Activated CD8-positive, alpha-beta memory T cell treated with anti-CD3 and anti-CD28 coated beads, Interleukin-2, amount 50 U/mL, for 1 hour (primary cell): ENCODE measurements around the gene RTBDN.

Source experiments
- DNase-seq: peaks from one replicate; pipeline ENCODE4 v3.0.0-alpha.2; 2020; ENCODE audit errors: extremely low read depth

Gene RTBDN

DNA sequence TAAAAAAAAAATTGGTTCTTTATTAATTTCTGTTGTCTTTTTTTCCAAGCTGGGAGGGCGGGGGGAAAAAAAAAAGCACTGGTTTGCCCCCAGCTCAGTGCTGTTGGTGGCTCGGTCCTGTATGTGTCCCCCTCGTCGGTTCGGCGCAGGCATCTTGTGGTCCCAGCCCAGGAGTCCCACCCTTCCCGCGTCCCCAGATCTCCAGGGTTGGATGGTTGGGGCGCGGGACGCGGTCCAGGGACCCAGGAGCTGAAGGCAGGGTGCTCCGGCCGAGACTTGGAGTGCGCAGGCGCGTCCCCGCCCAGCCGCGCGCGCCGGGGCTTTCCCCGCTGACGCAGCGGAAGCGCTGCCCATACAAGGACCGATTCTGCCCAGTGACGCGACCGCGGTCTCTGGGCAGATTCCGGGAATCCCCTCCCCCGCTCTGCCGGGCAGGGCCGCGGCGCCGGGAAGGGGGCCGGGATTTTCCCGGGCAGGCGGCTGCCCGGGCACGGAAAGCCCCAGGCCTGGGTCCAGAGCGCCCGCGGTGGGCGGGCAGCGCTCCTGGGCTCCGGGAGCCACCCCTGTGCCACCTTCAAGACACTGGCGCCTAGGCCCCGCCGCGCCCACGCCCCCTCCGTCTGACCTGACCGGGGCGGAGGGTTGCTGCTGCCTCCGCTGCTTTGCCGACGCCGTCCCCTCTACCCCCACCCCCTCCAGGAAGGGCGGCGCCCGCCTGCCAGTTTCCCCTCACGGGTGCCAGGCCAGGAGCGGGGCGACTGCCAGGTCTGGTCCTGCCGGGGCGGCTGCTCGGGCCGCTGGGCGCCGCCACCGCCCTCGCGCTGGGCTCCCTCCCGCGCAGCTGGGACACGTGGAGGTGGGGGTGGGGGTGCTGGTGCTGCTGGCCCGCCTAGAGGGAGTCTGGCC is 40.8 kb downstream of the RTBDN start:
- peak; percentile 87 for DNase-seq

DNA sequence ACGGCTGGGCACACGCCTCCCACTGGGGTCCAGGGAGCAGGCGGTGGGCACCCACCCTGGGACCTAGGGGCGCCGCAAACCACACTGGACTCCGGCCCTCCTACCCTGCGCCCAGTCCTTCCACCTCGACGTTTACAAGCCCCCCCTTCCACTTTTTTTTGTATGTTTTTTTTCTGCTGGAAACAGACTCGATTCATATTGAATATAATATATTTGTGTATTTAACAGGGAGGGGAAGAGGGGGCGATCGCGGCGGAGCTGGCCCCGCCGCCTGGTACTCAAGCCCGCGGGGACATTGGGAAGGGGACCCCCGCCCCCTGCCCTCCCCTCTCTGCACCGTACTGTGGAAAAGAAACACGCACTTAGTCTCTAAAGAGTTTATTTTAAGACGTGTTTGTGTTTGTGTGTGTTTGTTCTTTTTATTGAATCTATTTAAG is 41.5 kb downstream of the RTBDN start:
- no peak for DNase-seq

DNA sequence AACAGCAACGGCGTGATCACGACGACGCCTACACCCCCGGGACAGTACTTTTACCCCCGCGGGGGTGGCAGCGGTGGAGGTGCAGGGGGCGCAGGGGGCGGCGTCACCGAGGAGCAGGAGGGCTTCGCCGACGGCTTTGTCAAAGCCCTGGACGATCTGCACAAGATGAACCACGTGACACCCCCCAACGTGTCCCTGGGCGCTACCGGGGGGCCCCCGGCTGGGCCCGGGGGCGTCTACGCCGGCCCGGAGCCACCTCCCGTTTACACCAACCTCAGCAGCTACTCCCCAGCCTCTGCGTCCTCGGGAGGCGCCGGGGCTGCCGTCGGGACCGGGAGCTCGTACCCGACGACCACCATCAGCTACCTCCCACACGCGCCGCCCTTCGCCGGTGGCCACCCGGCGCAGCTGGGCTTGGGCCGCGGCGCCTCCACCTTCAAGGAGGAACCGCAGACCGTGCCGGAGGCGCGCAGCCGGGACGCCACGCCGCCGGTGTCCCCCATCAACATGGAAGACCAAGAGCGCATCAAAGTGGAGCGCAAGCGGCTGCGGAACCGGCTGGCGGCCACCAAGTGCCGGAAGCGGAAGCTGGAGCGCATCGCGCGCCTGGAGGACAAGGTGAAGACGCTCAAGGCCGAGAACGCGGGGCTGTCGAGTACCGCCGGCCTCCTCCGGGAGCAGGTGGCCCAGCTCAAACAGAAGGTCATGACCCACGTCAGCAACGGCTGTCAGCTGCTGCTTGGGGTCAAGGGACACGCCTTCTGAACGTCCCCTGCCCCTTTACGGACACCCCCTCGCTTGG is 42.1 kb downstream of the RTBDN start:
- no peak for DNase-seq

DNA sequence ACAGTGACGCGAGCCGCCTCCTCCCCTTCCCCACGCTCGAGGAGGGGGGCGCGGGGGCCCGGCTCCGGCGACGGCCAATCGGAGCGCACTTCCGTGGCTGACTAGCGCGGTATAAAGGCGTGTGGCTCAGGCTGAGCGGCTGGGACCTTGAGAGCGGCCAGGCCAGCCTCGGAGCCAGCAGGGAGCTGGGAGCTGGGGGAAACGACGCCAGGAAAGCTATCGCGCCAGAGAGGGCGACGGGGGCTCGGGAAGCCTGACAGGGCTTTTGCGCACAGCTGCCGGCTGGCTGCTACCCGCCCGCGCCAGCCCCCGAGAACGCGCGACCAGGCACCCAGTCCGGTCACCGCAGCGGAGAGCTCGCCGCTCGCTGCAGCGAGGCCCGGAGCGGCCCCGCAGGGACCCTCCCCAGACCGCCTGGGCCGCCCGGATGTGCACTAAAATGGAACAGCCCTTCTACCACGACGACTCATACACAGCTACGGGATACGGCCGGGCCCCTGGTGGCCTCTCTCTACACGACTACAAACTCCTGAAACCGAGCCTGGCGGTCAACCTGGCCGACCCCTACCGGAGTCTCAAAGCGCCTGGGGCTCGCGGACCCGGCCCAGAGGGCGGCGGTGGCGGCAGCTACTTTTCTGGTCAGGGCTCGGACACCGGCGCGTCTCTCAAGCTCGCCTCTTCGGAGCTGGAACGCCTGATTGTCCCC is 42.9 kb downstream of the RTBDN start, which contains the start of gene JUNB:
Gene JUNB, plus strand, starts transcription at position 142 of the 706 bp plus-strand sequence. Its CDS starts 286 bp downstream, at position 428.
- peak; percentile 95 for DNase-seq

DNA sequence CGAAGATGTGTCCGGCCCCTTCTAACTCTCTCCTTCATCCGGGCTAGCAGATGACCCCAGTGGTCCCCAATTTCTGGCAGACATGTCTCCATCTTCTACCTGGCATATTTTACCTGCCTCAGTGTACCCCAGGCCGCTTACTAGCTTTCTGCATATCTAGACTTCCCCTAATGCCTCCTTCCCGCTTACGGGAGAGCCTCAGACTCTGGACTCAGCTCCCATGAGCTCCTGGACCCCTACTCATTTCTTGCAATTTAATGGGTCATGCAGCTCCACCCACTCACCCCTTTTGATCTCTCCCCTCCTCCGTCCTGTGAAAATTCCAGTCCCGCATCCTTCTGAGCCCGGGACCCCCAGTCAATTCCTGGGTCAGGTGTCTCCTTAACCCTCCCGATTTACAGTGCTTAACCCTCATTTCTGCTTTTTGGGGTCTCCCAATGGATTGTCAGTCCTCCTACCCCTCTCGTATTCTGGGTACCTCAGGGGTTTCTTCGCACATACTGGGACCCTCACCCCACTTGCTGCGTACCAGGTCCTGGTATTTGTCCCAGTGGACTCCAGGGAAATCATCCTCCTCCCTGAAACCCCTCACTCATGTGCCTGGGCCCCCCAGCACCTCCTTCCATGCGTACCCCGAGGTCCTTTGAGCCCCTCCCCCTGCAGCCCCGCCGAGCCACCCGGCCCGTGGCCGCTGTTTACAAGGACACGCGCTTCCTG is 43.6 kb downstream of the RTBDN start:
- DNase-seq = no peak

DNA sequence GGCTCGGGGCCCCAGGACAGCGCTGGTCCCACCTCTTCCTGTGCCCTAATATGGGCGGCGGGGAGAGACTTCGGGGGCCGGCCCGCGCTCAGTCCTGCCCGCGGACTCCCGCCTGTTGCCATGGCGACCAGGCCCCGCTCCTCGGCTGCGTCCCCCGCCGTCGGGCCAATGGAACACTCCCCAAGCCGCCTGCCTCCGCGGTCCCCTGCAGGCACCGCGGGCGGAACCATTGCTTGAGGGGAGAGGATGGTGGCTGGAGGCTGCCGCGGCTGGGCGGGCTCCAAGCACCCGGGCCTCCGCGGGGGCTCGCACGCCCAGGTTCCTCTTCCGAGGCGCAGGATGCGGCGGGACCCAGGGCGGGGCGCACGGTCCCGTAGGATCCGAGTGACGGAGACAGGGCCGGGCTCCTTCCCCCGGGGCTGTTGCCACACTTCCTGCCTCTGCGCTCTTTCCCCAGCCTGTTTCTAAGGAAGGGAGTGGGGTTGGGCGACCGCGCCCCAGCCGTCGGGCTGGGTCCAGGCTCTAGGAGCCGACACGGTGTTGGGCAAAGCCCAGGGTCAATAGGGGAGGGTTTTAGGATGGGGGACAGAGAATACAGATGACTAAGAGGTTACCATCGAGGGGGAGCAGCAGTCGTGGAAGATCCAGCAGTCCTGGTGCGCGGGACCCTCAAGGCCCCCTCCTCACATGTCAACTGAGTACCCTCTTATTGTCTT is 44.3 kb downstream of the RTBDN start:
- DNase-seq = peak; percentile 86

DNA sequence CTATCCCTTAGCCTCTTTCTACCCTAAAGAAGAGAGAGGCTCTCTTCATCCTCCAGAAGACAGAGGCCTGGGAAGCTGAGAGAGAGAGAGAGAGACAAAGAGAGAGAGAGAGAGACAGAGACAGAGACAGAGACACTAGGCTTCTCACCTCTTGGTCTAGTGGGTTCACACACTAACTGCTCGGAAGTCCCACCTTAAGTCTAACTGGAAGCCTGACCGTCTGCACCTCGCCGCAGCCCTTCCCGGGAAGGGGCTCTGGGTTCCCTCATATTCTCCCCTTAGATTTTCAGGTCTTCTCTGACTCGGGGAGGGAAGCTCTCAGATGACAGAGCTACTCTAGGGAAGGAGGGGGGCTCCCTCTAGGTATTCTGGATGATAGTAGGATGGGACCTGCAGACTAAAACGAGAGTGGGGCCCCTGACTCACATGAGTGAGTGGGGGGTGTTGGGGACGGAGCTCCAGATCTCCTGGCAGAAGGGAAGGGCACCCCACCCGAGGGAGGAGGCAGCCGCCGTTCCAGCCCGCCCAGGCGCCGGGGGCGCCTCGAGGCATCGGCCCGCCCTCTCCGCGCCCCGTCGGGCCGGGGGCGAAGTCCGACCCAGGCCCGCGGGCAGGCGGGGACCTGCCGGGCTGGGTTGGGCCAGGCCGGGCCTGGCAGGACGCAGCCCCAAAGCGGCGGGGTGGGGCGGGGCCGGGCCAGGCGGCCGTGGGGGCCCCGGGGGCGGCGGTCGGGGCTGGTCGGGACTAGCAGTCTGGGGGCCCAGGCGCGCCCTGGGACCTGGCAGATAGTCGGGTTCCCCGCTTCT is 45.1 kb downstream of the RTBDN start:
- no peak for DNase-seq

DNA sequence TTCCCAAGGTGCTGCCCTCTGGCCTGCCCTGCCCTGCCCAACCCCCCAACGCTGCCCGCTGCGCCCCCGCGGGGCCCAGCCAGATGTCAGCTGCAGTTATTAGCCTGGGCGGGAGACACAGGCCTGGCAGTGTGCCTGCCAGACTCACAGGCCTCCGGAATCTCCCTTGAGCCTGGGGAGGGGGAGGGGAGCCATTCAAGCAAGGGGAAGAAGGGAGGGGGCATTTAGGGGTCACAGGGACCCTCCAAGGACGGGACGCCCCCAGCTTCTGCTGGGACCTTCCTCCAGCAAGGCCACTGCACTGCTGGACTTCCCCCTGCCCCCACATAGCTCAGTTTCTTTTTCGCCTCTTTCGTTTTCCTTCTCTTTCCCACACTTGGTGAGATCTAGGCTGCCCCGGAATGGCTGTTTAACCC is 45.7 kb downstream of the RTBDN start:
- DNase-seq = no peak

DNA sequence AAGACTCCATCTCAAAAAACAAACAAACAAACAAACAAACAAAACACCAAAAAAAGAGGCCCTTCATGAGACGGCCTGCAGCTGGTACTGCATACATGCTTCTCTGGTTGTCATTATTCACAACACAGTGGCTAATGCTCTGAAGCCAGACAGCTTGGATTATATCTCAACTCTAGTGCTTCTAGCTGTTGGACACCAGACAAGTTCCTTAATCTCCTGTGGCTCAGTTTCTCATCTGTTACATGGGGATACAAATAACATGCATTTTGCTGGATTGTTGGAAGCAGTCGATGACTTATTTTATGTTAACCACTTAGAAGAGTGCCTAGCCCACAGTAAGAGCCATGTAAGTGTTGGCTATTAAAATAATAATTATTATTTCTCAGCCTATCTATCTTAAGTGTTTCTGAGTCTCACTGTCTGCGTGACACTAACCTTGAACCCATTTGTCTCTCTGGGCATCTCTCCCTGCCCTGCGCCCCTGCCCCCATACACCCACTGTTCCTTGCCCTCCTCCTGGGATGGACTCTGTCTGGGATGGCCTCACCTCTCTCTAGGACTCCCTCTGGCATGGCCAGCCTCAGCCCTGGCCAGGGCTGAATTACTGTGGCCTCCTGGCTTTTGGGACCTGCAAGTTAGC is 46.2 kb downstream of the RTBDN start:
- no peak for DNase-seq

DNA sequence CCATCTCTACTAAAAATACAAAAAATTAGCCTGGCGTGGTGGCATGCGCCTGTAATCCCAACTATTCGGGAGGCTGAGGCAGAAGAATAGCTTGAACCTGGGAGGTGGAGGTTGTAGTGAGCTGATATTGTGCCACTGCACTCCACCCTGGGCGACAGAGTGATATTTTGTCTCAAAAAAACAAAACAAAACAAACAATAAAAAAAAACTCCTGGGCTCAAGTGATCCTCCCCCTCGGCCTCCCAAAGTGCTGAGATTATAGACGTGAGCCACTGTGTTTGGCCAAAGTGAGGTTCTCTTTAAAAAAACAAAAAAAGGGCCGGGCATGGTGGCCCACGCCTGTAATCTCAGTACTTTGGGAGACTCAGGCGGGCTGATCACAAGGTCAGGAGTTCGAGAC is 46.9 kb downstream of the RTBDN start:
- no peak for DNase-seq

DNA sequence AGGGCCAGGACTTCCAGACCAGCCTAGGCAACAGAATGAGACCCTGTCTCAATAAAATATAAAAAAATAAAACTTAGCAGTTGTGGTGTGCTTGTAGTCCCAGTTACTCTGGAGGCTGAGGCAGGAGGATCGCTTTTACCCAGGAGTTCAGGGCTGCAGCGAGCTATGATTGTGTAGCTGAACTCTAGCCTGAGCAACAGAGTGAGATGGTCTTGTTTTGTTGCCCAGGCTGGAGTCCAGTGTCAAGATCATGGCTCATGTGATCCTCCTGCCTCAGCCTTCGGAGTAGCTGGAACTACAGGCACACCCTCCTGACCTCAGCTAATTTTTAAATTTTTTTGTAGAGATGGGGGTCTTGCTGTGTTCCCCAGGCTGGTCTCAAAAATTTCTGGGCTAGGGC is 47.4 kb downstream of the RTBDN start:
- DNase-seq = no peak

DNA sequence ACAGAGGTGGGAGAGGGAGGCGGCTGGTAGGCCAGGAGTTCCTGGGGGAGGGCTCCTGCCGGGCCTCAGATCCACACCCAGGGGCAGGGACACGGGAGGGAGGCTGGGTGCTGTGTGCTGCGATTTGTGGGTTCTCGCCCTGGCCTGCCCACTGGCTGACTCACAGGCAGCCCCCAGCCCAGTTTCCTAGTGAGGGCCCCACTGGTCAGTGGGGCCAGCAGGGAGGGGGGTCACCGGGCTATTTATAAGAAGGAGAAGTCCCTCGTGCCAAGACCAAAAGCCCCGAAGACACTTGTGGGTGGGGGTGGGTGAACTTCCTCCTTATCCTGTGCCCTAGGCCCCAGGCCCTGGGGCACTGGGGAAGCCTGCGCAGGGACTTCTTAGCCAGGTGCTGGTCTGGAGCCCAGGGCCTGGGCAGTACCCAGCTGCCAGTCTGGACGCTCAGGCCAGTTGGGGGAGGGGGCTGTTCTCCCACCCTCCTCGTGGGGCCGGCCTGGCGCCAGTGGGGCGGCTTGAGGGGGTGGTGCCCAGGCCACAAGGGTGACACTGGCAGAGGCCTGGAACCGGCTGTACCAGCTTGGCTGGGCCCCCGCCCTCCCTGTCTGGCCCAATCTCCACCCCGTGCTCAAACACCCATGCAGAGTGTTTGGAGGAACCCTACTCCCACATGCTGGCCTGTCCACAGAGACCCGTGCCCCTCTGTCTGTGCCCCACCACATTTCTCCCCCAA is 48.1 kb downstream of the RTBDN start:
- no peak for DNase-seq

DNA sequence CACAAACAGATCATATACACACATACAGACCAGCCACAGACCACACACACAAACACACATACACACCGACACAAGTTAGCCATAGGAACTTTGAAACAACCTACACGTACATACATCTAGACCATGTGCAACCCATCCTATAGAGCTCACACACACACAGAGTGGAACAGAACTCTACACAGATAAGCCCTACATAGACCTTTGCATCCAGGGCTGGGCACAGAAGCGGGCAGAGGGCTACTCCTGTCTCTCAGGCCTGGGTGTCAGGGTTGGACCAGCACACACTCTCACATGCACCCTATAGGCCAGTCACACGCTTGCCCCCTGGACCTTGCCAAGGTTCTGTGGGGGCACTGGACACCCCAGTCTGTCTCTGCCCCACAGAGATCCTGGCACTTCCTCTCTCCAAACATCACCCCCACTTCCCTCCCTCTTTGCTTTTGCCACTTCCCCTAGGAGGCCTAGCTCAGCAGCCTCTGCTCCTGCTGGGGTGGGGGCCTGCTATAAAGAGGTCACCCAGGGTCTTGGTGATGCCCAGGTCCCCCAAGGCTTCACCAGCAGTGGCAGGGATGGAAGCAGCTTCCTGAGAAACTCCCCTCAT is 48.8 kb downstream of the RTBDN start:
- no peak for DNase-seq

DNA sequence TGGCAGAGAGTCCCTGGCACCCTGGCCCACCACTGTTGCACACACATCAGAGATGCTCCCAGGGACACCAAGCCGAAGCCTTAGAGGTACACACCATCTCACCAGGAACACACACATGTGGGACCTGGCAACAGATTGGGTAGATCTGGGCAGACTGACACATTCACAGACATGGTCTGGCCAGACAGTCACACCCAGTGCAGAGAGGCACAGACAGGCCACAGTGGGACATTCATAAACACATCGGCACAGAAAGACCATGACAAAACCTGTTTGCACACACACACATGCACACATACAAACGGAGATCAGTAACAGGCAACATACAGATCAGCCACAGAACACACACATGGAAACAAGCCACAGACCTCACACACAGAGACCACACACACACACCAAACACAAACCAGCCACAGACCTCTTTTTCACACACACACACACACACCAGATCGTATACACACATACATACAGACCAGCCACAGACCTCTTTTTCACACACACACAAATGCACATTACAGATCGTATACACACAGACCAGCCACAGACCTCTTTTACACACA is 49.4 kb downstream of the RTBDN start:
- DNase-seq = no peak

DNA sequence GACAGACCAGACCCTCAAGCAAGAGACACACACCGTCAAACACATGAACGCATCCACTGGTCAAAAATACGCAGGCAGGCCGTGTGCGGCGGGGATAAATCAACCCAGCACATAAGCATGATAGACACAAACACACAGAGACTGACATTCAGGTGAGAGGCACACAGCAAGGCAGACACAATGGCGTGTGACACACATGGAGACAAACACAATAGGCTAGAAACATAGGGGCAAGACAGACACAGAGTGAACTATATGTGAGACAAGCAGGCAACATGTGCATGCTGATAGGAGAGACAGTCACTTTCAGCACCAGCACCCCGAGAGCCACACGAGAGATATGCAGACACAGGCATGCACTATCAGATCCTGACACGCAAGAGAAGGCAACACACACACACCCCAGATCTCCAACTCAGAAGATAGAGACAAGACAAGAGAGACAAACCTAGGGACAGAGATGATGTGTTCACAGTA is 49.9 kb downstream of the RTBDN start:
- no peak for DNase-seq

DNA sequence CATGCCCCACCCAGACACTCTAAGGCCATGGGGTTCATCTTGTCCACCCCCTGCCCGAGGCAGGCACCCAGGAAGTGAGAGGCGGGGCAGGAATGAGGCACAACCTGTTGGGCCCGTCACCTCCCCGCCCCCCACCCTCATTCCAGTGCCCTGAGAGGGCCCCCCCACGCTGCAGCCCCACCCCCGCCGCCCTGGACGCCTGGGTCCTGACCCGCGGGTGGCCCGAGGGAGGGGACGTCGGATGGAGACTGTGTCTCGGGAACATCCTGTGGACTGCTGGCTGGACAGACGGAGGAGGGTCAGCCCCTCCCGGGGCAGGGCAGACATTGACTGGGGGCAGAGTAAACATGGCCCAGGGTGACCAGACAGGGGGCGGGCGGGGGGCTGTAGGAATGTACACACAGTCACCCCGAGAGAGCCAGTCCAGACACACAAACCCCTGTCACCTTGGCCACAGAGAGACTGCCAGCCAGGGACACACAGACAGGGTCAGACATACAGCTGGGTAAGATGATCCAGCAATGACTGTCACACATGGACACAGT is 50.5 kb downstream of the RTBDN start:
- DNase-seq = no peak

DNA sequence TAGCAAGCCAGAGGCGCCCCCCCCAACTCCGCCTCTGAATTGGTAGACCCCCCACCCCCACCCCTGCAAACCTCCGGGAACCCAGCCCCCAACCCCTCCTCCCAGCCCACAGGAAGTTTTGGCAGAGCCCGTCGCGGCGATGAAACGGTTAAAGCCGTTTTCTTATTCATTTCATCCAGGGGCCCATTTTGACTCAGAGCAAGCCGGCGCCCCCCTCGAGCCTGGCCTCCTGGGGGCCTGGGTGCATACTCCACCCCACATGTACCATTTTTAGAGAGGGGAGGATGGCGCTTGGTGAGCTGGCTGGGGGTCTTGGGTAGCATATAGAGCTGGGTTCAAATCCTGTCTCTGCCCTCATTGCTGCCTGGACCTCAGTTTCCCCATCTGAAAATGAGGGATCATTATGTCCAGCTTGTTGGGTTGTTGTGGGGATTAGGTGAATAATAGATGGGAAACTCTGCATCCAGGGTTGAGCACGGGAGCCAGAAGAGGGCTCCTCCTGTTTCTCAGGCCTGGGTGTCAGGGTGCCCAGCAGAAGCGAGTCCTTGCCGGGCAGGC is 51.0 kb downstream of the RTBDN start:
- DNase-seq = no peak
